Stimulated activated CD8-positive, alpha-beta memory T cell treated with anti-CD3 and anti-CD28 coated beads, Interleukin-12 subunit alpha, Interleukin-12 subunit beta, amount 100 ng/mL, for 4 hours (primary cell): ENCODE results near the gene PHTF1.
"Not testable (repeated sequence)": the region's sequence is repeated elsewhere in the genome, so short reads cannot be mapped to it uniquely, and the experiment has no call there.

Source experiments
- DNase-seq: peaks from one replicate; pipeline ENCODE4 v3.0.0-alpha.2; 2020; ENCODE audit warnings: low read depth

Gene PHTF1

DNA sequence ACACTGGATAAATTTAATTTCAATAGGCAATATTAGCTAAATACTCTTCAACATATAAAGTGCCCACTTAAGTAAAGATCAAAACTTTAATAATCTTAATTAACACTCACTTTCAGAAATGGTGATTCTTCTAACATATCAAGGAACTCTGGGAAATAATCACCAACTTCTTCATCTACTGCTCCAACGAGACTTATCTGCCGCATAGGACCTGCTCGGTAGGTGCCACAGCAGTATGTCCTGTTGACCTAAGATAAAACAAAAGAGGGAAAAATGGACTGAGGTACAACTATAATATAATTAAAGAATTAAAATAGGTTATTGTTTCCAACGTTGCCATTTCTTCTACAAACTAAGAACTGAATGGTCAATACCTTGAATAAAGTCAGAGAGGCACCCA is 18.3 kb upstream of the PHTF1 start:
- no peak for DNase-seq

DNA sequence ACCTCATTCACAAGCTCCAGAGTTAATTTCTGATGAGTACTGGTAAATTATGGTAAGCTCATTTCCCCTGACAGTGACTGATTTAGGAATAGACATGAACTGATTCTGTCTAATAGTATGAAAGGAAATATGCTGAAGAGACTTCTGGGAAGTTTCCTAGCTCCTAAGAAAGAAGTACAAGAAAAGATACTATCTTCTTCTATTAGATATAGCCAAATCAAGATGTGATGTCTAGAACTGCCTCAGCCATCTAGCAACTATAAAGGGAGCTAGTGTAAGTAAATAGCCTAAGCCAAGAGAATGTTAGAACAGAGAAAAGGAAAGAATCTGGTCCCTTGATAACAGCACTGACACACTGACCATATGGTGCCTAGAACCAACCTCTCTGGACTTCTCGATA is 10.7 kb upstream of the PHTF1 start:
- DNase-seq = no peak

GRCh38 chr1:113769601-113769970 is 10.3 kb upstream of the PHTF1 start:
- no peak for DNase-seq

- DNase-seq = no peak
These were observed 9.8 kb upstream of the PHTF1 start for GRCh38 chr1:113768916-113769600.

- no peak for DNase-seq
These were observed 6.3 kb upstream of the PHTF1 start for GRCh38 chr1:113765306-113766230.

- DNase-seq = no peak
These were observed 4.4 kb upstream of the PHTF1 start for GRCh38 chr1:113763661-113764060.

- DNase-seq = no peak
These were observed 2.7 kb upstream of the PHTF1 start for GRCh38 chr1:113761937-113762336.

GRCh38 chr1:113760102-113761080 is 1.1 kb upstream of the PHTF1 start:
- no peak for DNase-seq

GRCh38 chr1:113758631-113759332 is 504 bp downstream of the PHTF1 start:
- peak; percentile 37 for DNase-seq

DNA sequence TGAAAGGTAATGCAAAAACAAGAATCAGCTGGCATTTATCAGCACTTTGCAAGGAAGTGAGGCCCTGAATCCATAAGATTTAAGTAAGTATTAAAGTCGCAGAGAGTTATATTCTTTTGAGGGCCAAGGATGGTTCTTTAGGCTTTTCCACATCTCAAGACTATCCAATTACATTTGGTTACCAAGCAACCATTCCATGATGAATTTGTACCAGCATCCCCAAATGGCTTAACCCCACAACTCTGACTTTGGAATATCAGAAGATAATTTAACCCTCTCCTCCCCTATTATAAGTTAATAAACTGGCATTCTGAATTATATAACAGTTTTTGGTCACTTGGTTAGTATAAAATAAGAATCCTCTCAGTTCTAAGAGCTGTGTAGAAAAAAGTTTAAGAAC is 2.8 kb downstream of the PHTF1 start:
- DNase-seq = no peak

DNA sequence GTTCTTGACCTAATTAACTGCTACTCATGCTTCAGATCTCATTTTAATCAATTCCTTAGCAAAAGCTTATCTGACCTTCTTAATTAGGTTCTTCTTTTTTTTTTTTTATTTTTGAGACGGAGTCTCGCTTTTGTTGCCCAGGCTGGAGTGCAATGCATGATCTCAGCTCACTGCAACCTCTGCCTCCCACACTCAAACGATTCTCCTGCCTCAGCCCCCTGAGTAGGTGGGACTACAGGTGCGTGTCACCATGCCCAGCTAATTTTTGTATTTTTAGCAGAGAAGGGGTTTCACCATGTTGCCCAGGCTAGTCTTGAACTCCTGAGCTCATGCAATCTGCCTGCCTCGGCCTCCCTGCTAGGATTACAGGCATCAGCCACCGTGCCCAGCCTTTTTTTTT is 6.0 kb downstream of the PHTF1 start:
- not testable (repeated sequence) for DNase-seq

- DNase-seq = no peak
These were observed 7.8 kb downstream of the PHTF1 start for GRCh38 chr1:113751516-113751915.

- no peak for DNase-seq
These were observed 8.2 kb downstream of the PHTF1 start for GRCh38 chr1:113751114-113751513.

DNA sequence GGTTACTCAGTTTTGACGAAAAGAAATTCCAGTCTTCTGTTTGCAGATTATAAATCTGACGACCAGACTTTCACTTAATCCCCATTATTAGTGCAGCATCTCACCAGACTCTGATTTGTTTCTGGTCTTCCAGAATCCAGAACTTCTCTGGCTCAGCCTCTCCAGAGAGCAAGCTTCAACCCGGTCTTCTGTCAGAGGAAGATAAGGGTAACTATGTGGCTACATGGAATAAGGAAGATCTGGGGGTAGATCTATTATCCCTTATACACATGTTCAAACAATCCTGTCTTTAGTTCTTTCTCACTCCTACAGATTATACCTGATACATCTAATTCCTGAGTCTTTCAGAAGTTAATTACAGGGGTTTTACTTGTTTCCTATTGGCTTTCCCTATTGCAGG is 9.9 kb downstream of the PHTF1 start:
- no peak for DNase-seq

GRCh38 chr1:113747376-113747775 is 11.9 kb downstream of the PHTF1 start:
- DNase-seq = no peak

DNA sequence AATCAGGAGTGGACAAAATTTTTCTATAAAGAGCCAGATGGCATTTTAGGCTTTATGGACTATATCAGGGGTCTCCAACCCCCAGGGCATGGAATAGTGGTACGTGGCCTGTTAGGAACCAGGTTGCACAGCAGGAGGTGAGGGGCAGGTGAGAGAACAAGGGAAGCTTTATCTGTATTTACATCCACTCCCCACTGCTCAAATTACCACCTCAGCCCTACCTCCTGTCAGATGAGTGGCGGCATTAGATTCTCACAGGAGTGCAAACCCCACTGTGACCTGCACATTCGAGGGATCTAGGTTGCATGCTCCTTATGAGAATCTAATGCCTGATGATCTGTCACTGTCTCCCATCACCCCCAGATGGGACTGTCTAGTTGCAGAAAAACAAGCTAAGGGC is 13.9 kb downstream of the PHTF1 start:
- no peak for DNase-seq

DNA sequence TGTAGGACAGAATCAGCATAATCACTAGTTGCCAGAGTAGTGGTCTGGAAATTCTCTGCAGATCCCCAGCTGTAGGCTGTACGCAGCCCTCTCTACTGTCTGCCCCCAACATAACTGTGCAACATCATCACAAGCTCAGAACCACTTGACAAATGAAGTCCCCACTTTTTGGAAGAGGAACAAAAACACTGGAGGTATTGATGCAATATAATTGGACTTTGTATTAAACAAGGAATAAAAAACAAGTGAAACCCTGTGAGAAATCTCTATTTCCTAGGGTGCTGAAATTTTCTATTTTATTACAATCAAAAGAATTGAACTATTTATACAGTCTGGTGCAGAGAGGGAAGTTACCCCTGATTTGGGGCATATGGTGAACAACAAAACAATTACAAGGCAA is 15.2 kb downstream of the PHTF1 start:
- no peak for DNase-seq

GRCh38 chr1:113742515-113742914 is 16.8 kb downstream of the PHTF1 start:
- no peak for DNase-seq

DNA sequence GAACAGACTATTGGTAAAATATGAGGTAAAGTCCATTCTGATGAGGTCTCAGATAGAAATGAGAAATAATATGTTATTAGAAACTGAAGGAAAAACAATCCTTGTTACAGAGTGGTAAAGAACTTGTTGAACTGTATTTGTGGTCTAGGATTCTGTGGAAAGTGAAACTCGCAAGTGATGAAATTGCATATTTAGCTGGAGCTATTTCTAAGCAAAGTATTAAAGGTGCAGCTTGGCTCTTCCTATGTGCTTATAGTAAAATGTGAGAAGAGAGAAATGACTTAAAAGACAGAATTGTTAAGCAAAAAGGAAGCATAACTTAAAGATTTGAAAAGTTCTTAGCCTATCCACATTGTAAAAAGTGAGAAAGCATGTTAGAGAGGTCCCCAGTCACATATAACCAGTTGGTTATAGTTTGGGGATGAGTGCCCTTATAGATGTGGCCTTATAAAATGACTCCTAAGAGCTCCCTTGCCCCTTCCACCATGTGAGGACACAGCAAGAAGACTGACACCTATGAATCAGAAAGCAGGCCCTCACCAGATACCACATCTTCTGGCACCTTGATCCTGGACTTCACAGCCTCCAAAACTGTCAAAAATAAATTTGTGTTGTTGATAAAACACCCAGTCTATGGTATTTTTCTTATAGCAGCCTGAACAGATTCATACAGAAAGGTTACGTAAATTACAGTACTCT is 24.8 kb downstream of the PHTF1 start:
- DNase-seq = no peak

DNA sequence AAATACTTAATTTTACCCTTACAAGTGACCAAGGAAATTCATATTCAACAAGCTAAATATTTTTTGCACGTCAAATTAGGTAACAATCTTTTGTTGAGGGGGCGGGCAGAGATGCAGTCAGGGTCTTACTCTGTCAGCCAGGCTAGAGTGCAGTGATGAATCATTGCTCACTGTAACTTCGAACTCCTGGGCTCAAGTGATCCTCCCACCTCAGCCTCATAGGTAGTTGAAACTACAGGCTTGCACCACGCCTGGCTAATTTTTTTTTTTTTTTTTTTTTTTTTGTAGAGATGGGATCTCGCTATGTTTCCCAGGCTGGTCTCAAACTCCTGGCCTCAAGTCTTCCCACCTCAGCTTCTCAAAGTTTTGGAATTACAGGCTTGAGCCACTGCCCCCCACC is 26.5 kb downstream of the PHTF1 start:
- no peak for DNase-seq

DNA sequence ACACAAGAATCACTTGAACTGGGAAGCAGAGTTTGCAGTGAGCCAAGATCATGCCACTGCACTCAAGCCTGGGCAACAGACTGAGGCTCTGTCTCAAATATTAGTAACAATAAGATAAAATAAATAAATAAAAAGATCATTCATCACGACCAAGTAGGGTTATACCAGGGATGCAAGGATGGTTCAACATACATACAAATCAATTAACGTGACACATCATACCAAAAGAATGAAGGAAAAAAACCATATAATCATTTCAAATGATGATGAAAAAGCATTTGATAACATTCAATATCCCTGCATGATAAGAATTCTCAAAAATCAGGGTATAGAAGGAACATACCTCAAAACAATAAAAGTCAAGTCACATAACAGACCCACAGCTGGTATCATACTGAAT is 38.3 kb downstream of the PHTF1 start:
- DNase-seq = no peak
